GM19467 (cell line): ENCODE results near the gene SYNE1.
"Not testable (repeated sequence)": the region's sequence is repeated elsewhere in the genome, so short reads cannot be mapped to it uniquely, and the experiment has no call there.

Experiments used
- ATAC-seq: cut with Tn5 transposase; IDR thresholded peaks from one replicate; pipeline ENCODE4 v1.9.1; 2021; ENCODE audit warnings: mild to moderate bottlenecking, moderate library complexity; ENCODE audit not compliant: unreplicated experiment

Gene SYNE1

DNA sequence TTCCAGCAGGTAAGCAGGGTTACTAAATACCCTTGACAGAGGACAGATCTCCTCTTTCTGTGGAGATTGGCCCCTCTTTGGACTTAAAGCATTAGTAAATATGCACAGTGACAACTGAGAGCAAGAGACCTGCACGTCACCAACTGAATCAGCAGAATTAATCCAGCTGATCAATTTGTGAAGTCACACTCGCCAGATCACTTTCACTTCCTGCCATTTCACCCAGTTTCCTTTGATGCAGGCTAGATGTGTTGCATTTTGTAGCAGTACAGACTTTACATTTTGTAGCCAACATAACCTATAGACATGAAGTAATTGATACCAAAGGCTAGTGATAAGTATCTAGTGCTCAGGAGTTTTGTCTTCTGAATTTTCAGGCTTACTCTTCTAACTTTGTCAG is 11.9 kb downstream of the SYNE1 start:
- no peak for ATAC-seq

DNA sequence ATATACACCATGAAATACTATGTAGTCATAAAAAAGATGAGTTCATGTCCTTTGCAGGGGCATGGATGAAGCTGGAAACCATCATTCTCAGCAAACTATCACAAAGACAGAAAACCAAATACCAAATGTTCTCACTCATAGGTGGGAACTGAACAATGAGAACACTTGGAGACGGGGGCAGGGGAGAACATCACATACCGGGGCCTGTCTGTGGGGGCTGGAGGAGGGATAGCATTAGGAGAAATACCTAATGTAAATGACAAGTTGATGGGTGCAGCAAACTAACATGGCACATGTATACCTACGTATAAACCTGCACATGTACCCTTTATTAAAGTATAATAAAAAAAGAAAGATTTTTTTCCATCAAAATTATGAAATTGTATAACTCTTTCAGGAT is 22.4 kb downstream of the SYNE1 start:
- ATAC-seq = not testable (repeated sequence)

DNA sequence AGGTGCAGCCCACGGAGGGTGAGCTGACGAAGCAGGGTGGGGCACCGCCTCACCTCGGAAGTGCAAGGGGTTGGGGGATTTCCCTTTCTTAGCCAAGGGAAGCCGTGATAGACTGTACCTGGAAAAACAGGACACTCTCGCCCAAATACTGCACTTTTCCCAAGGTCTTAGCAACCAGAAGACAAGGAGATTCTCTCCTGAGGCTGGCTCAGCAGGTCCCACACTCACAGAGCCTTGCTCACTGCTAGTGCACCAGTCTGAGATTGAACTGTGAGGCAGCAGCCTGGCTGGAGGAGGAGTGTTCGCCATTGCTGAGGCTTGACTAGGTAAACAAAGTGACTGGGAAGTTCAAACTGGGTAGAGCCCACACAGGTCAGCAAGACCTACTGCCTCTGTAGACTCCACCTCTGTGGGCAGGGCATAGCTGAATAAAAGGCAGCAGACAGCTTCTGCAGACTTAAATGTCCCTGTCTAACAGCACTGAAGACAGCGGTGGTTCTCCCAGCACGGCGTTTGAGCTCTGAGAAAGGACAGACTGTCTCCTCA is 28.0 kb downstream of the SYNE1 start:
- ATAC-seq = no peak

DNA sequence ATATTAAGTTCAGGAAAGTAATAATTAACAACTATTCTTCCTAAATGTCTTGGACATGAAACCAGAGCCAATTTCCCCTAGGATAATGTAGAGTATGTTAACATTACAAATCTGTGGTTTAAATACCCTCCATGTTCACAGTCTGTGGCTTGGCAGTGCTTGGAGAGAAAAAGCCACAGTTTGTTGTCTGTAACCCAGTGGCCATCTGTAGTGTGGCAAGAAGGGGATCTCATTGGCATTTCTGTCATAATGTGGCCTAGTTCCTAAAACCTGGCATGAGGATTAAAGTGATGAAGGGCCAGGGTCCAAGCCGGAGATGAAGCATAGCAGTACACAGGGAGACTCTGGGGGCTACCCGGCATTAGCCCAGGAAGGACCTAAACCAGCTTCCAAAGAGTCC is 31.2 kb downstream of the SYNE1 start:
- ATAC-seq = no peak

DNA sequence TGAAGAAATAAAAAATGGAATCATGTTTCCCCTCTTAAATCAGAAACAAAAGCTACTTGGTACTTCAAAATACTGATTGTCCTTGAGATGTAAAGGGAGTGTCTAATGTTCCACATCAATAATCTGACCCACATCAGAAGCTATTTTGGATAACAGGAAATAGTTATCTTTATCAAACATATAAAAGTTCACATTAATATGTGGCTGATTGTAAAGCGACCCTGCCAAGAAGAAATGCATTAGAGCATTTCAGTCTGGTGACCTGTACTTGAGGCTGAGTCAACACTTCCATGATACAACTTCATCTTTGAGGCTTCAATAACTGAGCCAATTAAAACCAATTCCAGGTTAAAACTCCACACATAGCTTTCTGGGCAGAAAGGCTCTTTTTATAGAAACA is 31.8 kb downstream of the SYNE1 start:
- no peak for ATAC-seq

DNA sequence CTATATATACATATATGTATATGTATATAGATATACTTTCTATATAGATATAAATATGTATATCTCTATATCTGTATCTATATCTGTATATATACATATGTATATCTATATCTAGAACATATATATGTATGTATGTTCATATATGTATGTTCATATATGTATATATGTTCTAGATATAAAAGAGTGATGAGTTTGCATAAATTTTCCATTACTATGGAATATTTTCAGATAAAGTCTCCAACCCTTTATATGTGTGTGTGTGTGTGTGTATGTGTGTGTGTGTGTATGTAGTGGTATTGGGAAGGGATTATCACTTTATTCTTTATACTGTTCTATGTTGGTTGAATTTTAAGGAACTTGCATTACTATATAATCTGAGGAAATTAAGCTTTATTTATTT is 33.3 kb downstream of the SYNE1 start:
- no peak for ATAC-seq

DNA sequence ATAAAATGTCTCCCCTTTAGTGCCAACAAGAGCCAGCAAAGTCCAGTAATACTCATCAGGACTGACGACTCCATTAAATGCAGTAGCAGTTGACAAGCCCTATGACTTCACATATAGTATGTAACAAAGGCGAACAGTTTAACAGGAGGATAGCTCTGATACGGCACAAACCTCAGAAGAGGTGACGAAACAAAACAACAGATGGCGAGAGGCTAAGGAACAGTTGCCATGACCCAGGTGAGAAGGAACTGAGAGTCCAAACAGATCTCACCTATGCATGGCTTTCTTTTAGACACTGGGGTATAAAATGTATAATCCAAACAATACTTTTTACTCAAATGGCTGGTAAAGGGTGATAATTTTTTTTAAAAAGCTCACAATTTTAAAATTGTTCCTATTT is 37.1 kb downstream of the SYNE1 start:
- no peak for ATAC-seq

DNA sequence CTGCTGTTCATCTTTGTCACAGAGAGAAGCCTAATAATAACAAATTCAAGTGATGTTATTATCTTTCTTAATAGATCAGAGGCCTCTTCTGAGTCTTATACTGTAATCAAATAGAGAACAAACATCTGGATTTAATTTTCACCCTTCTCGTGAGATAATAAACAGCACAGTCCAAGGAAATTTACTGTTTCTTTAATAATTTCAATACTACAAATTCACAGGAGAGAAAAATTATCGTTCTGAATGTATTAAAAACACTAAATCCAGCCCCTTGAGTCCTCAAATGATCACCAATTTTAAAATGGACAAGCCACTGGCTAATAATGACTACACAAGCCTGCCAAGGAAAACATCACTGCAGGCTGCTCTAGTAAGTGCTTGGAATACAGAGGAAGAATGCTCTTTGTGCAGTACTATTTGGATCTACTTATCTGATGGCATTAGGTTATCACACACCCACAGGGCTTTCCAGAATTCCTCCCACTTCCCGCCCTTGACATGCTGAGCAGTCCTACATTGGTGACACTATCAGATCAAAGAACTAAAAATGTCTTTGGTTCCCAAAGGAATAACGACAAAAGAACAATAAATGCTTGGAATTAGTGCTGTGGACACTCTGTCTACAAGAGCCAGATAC is 38.1 kb downstream of the SYNE1 start:
- no peak for ATAC-seq

DNA sequence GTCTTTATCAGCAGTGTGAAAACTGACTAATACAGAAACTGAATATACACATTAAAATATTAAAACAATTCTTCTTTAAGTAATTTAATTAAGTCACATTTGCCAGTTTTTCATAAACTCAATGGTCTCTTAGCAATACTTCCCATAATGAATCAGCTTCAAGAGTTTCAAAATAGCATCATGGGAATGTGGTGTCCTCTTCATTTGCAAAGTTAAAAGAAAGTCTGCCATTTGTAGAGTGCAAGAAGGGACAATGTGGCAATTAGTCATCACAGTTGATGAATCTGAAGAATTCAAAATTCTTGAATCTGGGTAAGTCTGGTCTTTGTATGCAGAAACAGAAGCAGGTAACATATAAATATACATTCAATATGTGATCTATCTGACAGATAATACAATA is 38.7 kb downstream of the SYNE1 start:
- no peak for ATAC-seq

DNA sequence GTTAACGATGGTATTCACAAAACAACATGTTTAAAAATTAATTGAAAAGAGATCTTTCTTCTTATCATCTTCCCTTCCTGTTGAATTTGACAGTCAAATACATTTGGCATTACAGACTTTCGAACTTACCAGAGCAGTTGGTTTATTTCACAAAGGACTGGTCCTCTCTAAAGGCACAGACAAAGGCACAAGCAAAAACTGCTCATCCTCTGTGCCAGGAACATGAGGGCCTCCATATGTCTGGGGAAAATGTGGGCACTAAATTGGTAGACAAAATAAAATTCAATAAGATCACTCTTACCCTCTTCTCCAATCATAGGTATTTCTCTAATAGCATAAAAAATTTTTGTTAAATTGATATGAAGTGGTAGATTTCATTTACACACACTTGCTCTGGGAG is 40.4 kb downstream of the SYNE1 start:
- ATAC-seq = no peak

DNA sequence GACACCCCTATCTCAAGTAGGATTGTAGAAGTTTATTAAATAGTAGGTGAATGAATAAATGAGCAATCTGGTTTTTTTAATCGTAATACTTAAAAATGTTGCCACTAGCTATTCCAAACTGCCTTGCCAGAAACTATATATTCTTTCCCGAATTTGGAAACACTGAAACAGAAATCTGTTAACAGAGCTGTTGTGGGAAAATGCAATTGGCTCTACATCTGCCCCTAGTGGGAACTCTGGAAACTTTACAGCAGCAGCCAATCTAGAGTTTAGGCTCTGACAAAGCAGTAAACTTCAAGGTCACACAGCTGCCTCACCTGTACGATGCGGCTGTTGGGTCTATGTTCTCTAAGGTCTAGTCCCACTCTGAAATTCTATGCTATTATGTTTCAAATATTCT is 41.7 kb downstream of the SYNE1 start:
- no peak for ATAC-seq

DNA sequence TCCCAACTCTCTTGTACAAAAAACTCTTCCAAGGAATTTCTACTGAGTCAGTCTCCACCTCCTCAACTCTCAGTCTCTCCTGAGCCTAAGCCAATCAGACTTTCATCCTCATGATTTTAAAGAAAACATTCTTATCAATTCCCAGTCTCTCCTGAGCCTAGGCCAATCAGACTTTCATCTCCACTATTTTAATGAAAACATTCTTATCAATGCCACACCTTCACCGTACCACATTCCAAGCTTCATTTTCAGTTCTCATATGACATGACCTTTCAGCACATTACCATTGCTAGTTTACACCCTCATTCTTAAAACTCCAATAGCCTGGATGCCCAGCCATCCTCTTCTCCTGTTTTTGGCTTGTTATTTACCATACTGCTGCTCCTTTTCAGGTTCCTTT is 42.5 kb downstream of the SYNE1 start:
- no peak for ATAC-seq

DNA sequence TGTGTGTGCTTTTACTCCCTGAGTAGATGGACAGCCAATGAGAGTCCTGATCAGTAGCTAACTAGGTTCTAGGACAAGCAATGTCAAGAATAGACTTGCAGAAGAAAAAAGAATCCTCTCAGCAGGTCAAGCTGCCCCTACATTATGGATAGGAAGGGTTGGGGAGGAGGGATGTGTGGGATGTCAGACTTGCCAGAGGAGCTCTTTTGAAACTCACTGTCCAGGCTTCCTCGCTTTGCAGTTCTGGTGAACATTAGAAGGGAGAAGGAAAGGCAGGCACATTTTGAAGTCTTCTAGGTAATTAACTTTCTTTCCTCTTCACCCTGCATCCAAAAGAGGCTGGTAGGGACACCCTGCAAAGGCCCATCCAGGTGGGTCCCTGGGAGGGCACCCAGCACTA is 48.7 kb downstream of the SYNE1 start:
- no peak for ATAC-seq

DNA sequence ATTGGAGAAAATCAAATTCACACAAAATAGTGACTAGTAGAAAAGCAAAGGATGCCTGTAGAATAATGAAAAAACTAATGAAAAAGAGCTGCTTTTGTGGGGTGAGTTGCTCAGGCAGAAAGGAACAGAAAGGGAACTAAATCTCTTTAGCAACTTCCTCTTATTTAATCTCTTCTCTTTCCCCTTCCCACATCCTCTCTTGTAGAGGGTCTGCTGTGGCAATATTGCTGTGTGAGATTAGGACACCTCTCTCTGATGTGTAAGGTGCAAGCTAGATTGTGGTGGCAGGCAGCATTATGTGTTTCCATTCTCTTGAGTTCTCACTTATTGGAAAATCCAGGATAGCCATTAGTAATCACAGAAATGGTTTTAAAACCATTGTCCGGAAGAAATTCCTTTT is 49.7 kb downstream of the SYNE1 start:
- ATAC-seq = no peak

DNA sequence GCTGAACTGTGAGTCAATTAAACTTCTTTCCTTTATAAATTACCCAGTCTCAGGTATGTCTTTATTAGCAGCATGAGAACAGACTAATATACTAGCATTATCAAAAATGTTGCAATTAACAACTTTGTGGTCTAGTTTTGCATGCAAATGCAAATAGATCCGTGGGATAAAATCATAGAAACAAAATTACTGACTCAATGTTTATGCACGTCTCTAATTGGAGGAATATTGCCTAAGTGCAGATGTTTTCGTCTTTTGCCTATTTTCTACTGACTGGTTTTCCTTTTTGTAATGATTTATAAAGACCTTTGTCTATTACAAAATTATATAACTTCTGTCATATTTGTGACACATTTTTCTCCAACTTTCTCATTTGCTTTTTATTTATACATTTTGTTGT is 51.9 kb downstream of the SYNE1 start:
- ATAC-seq = no peak

DNA sequence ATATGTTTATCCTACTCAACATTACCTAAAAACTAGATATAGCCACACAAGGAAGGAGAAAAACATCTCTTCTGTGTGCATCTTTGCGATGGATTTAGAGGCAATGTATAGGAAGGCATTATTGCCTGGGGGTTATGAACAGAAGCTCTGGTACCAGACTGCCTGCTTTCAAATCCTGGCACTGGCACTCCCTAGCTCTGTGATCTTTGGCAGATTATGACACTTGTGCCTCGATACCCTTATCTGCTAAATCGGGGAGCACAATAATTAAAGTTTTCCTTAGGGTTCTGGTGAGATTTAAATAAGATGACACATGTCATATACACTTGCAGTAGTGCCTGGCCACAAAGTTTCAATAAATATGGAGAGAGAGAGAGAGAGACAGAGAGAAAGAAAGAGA is 53.3 kb downstream of the SYNE1 start:
- no peak for ATAC-seq

DNA sequence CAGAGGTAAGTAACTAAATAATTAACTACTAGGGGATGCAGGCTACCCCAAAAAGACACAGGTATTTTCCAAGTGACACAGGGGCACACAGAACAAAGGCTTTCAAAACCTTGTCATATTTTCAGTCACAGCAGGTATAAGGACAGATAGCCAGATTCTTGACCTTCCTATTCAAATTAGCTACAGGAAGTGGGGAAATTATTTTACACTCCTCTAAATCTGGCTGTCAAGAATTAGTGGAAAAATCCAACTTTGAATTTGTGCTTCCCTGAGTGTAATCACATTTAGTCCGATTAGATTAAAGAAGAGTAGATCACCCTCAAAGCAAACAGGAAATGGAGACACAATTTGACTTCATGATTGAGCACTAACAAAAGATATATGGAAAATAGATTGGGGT is 60.6 kb downstream of the SYNE1 start:
- ATAC-seq = no peak

DNA sequence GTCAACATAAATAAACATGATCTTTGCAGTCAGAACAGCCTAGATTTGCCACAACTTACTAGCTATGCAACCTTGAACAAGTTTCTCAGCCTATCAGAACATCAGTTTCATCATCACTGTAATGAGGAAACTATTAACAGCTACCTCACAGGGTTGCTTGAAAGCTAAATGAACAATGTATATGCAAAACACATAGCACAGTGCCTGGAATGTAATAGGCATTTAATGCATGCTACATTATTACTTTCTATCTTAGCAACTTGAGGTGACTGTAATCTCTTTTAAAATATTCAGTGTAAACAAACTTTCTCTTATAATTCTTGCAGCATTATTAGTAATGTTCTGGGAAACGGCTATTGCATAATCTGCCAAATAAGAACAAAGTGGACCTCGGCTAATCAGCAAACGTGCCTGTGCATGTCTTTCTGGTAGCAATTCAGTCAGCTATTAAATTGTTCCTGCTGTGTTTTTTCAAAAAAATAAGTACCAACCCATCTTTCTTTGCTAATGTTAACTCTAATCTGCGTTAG is 61.5 kb downstream of the SYNE1 start:
- no peak for ATAC-seq

DNA sequence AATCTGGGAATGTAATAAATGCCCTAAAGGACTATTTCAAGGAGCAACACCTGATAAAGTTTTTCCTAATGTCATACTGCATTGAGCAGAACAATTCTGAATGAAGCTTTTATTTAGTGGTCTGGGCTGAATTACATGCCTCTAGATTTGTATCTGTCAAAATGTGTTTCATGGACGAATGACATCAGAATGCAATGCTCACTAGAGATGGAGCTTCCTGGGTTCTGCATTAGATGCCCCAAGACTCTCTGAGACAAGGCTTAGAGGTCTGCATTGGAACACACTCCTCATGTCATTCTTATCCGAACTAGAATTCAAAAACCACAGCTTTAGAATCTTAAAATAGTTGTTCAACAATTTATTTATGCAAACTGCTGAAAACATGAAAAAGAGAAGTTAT is 62.0 kb downstream of the SYNE1 start:
- no peak for ATAC-seq

DNA sequence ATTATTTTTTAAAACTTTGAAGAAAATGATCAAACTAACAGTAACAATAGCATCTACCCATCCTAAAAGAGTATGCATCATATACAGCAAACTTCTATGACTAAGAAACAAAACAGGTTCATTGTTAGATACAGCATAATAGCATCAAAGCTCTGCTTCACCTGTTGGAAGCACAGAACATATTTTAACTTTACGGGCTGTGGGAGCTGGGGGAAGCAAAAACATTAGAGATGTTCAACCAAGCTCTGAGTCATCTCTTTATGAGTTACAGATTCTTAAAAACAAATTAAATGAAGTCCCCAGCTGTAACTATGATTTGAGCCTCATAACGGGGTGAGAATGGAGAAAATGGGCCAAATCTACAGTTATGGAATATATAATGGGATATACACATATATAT is 63.4 kb downstream of the SYNE1 start:
- no peak for ATAC-seq

DNA sequence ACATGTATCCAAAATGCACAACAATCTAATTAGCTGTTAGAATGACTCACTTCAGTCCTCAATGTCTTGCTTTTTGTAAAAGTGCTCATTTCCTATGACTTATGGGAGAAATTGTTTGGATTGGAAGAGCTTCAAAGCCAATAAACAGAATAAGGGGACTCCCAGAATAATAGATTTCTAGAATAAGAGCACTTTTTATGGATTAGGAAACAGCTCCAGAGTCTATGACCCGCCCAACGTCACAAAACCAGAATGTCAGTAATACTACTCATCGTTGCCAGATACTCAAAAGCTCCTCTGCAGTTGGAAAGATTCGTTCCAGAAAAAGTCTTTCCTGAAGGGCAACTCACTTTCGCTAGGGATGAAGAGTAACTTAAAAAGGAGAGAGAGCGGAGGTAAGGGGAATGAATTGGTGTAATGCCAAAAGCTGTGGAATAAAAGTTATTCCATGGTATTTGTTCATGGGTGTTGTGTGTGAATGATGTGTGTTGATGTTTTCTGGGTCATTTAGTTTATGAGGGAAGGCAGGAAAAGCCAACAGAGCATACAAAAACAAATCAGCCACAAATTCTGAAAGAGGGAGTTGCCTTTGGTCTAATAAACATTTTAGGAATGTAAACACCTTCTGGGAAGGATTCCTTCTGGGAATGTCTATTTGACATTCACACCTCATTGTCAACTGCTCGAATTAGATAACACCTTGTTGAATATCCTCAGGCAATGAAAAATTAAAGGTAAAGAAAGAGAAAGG is 64.6 kb downstream of the SYNE1 start:
- no peak for ATAC-seq

DNA sequence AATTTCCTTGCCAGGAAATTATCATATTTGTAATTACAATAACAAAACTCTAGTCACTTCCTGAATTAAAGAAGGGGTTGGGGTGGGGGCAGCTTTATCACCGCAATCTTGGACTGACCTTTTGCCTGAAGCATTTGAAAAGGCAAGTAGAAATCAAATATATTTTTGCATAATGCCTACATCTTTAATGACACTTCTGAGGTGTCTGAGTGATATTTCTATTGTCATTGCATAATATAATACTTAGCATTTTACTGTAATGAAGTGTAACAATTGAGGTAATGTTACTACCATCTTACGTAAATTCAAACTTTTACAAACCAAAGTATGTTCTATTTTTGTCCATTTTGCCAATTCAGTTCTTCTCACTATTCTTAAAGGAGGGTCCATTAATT is 65.2 kb downstream of the SYNE1 start:
- ATAC-seq = no peak
